Endothelial cell of hepatic sinusoid (primary cell): ENCODE results near the gene GTF2F2.
"Not testable (repeated sequence)": the region's sequence is repeated elsewhere in the genome, so short reads cannot be mapped to it uniquely, and the experiment has no call there.

Source experiments
- in situ Hi-C: cut with HindIII; loops from 2 replicates; pipeline ENCODE4 v1.10.0; 2017; ENCODE audit warnings: low sequenced_read_pairs

GTF2F2 gene

DNA sequence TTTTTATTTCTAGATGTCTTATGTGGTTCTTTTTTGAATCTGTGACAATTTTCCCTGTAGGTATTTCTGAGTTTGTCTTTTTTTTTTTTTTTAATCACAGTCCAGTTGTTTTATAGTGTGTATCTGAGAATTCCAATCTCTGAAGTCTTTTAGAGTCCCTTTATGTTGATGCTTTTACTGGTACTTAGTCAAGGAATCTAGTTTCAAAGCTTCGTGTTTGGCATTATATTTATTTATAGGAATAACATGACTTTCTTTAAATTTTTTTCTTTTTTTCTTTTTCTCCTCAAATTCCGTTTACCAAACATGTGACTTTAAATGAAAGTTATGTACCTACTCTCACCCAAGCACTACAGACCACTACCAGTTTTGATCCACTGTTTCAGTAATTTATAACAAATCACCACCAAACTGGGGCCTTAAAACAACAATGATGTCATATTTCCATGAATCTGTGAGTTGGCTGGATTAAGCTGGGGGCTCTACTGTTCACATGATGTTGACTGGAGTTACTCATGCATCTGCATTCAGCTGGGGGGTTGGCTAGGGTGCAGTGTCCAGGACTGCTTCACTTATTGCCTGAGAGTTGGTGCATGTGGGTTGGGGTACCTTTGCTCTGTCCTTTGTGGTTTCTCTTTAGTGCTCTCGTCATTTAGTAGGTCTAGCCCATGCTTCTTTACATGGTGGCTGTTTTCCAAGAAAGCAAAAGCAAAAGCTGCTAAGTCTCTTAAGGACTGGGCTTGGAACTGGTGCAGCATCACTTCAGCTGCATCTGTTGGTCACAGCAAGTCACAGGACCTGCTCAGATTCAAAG lies 58.2 kb downstream of the GTF2F2 start:
- in situ Hi-C loops: no loop called here

GRCh38 chr13:45179428-45179827 lies 59.1 kb downstream of the GTF2F2 start:
- in situ Hi-C loops: no loop called here

DNA sequence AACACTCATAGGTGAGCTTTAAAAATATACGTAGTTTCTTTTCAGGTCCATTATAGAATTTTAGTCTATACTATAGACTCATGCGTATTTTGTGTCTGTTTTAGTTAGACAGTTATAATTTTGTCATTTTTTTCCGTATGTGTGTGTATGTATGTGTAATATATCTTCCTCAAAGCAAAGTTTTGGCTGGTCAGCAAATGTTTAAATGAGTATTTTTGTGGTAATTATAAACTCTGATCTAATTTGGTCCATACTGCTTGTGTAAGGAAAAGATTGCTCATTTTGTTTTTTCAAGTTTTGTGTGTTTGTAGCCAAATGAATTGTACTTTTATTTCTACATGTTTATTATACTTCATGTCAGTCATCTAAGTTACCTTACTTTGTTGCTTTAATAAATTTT lies 60.0 kb downstream of the GTF2F2 start:
- in situ Hi-C loops: no loop called here

DNA sequence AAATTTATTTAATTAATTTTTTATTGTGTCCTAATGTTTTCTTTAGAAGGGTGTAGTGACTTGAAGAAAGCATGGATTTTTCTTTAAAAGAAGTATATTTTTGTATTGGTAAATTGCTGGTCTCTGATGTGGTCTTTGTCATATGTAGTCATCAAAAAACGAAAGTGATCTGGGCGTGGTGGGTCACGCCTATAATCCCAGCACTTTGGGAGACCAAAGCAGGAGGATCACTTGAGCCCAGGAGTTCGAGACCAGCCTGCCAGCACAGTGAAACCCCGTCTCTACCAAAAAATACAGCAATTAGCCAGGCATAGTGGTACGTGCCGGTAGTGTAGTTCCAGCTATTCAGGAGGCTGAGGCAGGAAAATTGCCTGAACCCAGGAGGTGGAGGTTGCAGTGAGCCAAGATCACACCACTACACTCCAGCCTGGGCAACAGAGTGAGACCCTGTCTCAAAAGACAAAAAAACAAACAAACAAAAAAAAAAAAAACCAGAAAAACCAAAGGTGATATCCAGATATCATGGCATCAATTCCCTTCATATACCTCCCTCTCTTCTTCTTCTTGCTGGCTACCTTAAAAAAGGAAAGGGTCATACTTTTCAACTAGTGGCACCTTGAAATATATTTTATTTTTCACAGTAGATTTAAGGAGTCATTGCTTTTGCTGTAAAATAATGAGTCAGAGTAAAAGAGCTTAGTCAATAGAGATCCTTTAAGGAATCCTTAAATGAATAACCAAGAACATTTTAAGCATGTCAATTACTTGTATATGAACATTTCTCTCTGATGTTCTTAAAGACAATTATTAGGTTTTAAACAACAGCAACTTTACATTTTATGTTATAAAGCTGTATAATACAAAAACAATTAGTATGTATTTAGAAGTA lies 60.6 kb downstream of the GTF2F2 start:
- in situ Hi-C loops: no loop called here

- in situ Hi-C loops: no loop called here
Observed at GRCh38 chr13:45184693-45185092, 64.4 kb downstream of the GTF2F2 start.

DNA sequence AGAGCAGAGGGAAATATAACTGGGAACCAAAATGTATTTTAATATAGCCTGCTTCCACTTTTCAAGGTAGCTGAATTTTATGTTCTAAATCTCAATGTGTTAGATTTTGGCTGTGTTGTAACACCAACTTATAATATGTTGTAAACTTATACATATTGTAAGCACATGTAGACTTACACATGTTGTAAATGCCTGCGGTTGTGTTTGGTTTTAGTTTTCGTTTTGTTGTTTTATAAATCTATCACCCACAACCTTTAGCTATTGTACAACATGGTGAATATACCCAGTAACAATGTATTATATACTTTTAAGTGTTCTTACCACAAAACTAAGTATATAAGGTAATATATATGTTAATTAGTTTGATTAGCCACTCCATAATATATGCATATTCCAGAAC lies 65.0 kb downstream of the GTF2F2 start:
- in situ Hi-C loops: no loop called here

DNA sequence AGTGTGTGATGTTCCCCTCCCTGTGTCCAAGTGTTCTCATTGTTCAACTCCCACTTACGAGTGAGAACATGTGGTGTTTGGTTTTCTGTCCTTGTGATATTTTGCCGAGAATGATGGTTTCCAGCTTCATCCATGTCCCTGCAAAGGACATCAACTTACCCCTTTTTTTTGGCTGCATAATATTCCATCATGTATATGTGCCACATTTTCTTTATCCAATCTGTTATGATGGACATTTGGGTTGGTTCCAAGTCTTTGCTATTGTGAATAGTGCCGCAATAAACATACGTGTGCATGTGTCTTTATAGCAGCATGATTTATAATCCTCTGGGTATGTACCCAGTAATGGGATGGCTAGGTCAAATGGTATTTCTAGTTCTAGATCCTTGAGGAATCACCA lies 68.8 kb downstream of the GTF2F2 start:
- in situ Hi-C loops: not testable (repeated sequence)

- in situ Hi-C loops: not testable (repeated sequence)
Observed at GRCh38 chr13:45189511-45189910, 69.2 kb downstream of the GTF2F2 start.

GRCh38 chr13:45191874-45192273 lies 71.6 kb downstream of the GTF2F2 start:
- in situ Hi-C loops: loop anchor here (5.0 kb wide), 1 partner anchor 100 kb away; no protein-coding TSS in a partner anchor

- in situ Hi-C loops: loop anchor here (5.0 kb wide), 1 partner anchor 98 kb away; no protein-coding TSS in a partner anchor
Observed at GRCh38 chr13:45194081-45194939, 74.0 kb downstream of the GTF2F2 start.

DNA sequence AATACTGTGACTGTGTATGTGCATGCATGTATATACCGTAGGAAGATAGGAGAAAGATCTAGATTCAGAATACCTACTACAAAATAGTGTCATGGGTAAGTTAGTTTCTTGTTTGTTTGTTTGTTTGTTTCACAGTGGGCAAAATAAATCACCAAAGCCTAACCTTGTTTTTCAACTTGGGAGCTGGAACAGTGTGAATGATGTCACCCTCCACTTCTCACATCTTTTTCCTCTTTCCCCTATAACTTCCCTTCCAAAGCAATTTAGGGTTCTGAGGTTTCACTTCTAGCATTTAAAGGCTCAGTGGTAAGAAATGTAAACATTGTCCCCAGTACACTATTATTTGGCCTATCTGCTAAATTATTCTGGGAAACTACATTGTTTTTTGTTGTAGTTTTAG lies 75.1 kb downstream of the GTF2F2 start:
- in situ Hi-C loops: no loop called here

GRCh38 chr13:45196096-45196495 lies 75.8 kb downstream of the GTF2F2 start:
- in situ Hi-C loops: no loop called here

GRCh38 chr13:45196622-45197021 lies 76.3 kb downstream of the GTF2F2 start:
- in situ Hi-C loops: no loop called here

- in situ Hi-C loops: no loop called here
Observed at GRCh38 chr13:45198041-45198440, 77.7 kb downstream of the GTF2F2 start.

GRCh38 chr13:45198924-45199323 lies 78.6 kb downstream of the GTF2F2 start:
- in situ Hi-C loops: no loop called here

DNA sequence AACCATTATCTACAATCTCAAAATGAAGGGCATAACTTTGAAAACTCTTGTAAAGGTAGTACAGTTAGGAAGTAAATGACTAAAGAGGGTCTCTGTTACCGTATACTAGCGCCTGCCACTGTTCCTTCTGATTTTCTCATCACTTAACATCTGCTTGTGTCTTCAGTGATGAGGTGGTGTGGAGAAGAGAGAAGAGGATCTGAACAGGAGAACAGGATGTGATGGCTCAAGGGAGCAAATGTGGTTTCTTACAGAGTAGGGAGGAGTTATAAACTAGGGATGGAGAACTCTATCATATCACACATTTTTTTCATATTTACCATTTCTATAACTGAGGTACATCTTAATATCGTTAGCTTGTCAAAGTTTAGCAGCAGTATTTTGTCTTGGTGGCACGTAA lies 79.4 kb downstream of the GTF2F2 start:
- in situ Hi-C loops: no loop called here

DNA sequence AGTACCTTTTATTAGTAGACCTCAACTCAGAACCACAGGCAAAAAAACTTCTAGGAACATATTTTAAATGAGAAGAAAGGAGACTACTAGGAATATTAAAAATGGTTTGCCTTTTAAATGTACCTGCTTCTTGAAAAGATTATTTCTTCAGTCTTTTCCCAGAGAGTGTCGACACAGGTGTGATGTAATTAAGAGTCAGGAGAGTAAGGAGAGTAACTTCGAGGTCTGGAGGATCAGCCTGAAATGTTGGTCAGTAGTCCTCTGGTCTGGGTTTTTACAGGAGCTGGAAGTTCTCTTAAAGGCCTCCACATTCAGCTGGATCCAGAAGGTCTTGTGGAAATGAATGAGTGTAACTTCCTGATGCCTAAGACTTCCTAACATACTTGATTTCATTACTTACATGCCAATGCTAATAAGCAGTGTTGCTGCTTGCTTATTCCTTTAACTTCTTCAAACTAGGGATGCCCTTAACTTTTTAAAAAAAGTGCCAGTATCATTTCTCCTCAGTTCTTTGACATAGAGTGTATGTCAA lies 80.5 kb downstream of the GTF2F2 start, which contains the start of gene KCTD4:
KCTD4 (minus strand) TSS at position 345 of the 532 bp plus-strand sequence. CDS start 6,478 bp downstream, outside the sequence.
- in situ Hi-C loops: no loop called here

- in situ Hi-C loops: no loop called here
Observed at GRCh38 chr13:45205124-45205523, 84.8 kb downstream of the GTF2F2 start.

GRCh38 chr13:45206340-45206739 lies 86.0 kb downstream of the GTF2F2 start:
- in situ Hi-C loops: no loop called here

- in situ Hi-C loops: no loop called here
Observed at GRCh38 chr13:45207319-45207718, 87.0 kb downstream of the GTF2F2 start.
